Activated CD8-positive, alpha-beta memory T cell treated with anti-CD3 and anti-CD28 coated beads for 24 hours (primary cell): ENCODE data around the gene C2orf72.
"Not testable (repeated sequence)": the region's sequence is repeated elsewhere in the genome, so short reads cannot be mapped to it uniquely, and the experiment has no call there.

ENCODE experiments used
- DNase-seq: peaks from one replicate; pipeline ENCODE4 v3.0.0-alpha.2; 2020

Gene C2orf72

DNA sequence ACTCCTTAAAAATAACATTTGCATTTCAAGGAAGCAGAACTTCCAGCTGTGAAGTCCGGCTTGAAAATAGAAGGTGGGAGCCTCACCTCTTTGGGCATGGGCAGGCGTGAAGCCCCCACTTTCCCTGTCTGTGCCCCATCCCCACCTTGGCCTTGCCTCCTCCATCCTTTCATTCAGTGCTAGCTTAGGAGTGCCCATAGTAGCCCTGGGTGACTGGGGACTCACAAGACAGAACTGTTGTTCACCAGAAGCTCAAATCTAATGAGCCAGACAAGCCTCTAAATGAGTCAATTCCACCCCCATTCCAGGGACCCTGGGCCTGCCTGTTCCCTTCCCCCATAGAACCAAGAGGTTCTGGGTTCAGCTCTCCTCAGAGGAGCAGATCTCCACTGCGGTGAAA, 21.4 kb upstream of the C2orf72 start:
- DNase-seq = no peak

DNA sequence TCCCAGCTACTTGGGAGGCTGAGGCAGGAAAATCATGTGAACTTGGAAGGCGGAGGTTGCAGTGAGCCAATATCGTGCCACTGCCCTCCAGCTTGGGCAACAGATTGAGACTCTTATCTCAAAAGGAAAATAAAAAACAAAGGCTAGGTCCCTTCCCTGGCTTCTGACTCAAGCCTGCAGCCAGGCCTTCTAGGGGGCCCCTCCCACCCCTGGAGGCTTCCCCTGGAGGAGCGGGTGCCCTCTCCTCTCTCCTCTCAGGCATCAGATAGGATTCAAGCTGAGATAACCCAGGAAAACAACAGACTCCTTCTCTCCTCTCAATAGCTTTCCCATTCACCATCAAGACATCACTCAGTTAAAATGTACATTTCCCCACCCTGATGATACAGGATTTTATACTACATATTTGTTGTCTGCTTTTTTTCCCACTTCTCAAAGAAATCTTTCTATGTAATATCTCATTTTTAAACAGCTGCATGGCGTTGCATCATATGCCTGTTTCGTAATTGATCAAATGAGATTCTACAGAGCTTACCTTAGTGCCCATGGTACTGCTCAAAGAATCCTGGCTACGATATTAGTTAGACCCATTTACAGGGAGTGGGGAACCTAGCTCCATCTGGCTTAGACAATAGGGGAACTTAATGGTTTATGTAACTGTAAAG, 20.6 kb upstream of the C2orf72 start:
- no peak for DNase-seq

DNA sequence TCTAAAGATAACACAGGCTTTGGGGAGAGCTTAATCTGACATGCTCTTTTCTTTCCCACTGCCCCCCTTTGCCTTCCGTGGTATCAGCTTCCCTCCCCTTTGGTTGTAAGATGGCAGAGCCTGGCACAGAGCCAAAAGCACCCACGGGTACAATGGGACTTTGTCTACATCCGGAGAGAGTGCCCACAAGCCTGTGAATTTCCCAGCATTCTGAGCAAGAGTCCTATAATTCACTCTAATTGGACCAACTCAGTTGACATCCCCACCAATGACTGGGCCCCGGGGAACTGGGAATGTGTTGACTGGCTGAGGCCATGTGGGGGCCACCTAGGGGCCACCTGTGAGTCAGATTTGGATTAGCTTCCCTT, 20.1 kb upstream of the C2orf72 start:
- DNase-seq = no peak

DNA sequence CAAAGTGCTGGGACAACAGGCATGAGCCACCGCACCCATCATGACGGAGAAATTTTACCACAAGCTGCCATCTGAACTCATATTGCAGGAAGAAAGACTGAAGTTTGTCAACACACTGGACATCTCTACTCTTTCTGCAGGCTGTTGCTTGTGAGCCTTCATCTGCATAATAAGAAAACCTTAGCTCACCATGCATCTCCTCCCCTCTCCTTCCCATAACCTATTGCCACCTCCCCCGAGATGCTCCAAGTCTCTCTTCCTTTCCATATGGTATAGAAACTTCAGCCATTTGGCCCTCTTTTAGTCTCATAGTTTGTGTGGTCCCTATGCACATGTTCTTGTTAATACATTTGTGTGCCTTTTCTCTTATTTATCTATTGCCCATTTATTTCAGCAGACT, 19.1 kb upstream of the C2orf72 start:
- DNase-seq = no peak

DNA sequence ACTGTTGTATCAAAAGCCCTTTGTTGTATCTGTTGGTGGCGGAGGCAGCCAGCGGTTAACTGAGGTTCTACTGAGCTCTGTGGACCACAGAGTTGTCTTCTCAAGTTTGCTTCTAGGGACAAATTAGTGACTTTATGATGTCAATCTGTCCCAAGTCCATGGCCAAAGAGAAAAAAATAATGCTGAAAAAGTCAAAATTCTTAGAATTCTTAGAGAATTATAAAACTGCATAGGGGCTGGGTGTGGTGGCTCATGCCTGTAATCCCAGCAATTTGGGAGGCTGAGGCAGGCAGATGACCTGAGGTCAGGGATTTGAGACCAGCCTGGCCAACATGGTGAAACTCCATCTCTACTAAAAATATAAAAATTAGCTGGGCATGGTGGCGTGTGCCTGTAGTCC, 12.3 kb upstream of the C2orf72 start:
- not testable (repeated sequence) for DNase-seq

DNA sequence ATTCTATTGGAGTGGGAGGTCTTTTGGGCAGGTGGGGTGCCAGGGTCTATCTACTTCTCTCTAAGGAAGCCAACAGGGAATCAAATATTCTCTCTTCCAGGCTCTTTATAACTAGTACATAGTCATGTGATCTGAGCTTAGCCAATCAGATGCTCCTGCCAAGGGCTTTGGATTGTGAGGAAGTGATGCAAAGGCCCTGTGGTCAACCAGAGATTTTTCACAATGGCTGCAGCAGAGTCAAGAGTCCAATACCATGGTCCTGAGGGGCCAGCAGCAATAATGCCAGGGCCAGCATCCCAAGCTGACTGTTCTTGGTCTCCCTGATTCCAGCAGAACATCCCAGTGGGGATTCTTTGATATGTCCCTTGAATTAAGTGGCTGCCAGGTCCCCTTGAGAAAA, 8.4 kb upstream of the C2orf72 start:
- no peak for DNase-seq

DNA sequence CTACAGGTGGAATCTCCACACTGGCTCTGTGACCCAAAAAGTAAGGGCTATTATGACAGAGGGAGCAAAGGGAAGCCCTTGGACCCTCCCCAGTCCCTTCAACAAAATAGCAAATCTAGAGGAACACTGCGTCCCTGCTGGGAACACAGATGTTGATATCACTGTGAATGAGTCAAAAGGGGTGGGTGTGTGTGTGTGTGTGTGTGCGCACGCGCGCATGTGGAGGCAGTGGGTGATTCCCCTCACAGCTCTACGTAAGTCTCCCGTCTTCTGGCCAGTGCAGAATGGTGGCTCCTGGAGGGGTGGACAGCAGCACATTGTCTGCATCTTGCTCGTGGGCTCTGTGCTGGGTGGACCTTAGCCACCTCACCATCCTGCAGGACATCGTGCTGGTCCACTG, 7.8 kb upstream of the C2orf72 start:
- DNase-seq = no peak

DNA sequence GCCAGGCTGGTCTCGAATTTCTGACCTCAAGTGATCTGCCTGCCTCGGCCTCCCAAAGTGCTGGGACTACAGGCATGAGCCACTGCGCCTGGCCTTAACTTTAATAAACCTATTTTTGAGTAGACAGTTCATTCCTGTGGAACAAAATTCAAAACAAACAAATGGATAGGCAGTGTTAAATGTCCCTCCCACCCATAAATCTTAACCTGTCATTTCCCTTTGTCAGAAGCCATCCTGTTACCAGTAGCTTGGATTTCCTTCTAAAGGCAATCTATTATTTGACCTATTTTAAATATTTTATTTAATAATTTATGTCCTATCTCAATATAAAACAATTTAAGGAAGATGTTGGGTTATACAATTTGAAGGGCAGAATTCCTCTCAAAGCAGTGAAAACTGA, 6.6 kb upstream of the C2orf72 start:
- no peak for DNase-seq

DNA sequence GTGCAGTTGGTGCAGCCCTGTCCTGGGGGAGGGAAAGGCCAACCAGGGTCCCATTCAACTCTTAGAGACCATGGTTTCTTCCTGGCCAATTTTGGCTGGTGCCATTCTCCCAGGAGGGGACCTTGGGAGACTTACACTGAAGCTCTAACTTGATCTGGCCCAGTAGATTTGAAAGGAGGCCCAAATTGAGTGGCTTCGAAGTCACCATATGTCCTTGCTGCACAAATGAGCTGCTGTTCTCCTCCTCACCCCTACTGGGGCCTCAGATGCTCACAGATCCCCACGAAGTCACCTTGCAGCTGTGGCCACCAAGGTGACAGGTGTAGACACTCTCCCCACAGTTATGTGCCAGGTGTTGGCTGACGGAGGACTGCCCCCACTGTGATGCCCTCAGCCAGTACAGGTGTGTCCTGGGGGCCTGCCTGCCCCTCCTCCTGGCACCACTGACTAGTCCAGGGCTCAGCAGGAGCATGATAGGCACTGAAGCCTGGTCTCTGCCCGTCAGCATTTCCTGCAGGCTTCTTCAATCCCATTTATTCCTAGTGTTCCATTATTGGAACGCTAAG, 4.7 kb upstream of the C2orf72 start:
- DNase-seq = no peak

DNA sequence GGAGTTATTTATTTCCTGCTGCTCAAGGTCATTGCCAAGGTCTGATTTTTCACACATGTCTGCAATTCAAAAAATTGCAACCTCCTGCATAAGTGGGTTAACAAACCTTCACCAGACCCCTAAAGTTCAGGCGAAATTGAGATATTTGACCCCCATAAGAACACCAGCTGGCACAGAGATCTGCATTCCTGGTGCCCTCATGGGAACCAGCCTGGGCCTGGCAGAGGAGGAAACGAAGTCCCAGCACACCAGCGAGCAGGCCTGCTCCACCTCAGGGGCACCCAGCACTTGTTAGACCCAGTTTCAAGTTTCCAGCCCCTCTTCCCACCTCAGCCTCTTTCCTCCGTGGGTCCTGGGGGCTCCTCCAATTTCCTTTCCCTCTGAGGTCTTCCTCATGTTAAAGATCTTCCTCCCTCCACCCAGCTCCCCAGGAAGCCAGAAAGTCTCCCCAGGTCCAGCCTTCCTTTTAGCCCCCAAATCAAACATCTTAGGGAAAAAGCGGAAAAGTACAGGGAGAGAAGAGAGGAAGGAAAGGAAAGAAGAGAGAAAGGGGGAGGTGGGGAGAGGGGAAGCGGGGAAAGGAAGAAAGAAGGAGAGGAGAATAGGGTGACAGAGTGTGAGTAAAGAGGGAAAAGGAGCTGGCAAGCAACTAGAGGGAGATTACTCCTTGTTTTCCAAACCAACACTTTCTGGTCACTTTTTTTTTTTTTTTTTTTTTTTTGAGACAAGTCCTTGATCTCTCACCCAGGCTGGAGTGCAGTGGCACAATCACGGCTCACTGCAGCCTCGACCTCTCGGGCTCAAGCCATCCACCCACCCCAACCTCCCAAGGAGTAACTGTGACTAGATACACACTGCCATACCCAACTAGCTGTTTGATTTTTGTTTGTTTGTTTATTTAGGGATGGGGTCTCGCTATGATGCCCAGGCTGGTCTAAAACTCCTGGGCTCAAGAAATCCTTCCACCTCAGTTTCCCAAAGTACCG, 3.9 kb upstream of the C2orf72 start:
- no peak for DNase-seq

DNA sequence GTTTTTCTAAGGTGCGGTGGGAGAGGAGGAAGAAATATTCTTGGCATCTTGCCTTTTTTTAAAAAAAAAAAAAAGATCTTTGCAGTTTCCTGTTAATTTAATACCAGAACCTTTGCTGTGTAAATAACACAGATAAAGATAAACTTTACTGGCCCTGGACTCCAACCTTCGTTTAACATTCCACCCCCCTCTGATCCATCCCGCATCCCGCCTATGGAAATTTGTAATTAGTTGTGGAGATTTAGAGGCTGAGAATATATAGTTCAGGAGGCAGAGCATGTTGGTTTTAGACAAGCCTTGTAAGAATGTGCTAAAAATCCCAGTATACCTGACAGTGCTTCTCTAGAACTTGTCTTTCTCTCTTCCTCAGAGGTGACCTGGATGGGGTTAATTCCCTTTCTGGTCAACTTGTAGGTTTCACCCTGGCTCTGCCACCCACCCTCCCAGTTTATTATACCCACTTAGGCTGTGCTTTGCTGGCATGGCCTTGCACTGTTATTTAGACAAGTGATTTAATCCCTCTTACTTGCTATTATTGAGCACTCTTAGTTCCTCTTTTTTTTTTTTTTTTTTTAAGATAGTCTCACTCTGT, 2.9 kb upstream of the C2orf72 start:
- no peak for DNase-seq

DNA sequence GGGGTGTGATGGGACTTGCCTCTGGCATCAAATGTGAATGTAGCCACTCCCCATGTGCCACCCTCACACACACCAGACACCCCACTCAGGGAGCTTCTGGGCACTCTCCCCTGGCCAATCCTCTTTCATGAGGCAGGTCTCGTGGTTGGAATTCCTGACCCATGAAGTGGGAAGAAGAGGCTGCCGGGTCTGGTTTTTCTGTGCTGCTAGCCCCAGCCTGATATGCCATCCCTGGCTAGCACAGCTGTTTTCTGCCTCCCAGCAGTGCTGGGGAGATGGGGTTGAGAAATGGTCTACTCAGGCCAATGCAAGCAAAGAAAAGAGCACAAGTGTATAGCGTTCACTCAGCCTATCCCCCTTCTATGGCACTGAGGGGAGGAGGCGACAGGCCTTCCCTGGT, 1.2 kb upstream of the C2orf72 start:
- no peak for DNase-seq

DNA sequence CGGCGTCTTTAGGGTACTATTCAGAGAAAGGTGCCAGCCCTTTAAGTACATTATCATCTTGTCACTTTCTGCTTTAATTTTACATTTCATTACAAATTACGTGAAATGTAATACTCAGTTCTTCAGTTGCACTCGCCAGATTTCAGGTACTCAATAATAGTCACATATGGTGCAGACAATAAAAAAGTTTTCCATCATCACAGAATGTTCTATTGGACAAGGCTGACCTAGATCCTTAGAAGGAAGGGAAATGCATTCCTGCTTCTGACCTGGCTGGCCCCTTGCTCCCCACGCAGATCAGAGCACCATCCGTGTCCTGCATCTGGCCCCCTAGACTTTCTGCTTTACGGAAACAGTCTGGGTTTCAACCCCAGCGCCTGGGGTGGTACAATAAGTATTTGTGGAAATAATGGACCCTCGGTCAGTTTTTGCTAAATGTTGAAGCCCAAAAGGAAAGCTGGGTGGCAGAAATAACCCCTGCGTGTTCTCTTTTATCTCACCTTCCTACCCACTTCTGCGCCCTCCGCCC, 681 bp upstream of the C2orf72 start:
- DNase-seq = no peak

DNA sequence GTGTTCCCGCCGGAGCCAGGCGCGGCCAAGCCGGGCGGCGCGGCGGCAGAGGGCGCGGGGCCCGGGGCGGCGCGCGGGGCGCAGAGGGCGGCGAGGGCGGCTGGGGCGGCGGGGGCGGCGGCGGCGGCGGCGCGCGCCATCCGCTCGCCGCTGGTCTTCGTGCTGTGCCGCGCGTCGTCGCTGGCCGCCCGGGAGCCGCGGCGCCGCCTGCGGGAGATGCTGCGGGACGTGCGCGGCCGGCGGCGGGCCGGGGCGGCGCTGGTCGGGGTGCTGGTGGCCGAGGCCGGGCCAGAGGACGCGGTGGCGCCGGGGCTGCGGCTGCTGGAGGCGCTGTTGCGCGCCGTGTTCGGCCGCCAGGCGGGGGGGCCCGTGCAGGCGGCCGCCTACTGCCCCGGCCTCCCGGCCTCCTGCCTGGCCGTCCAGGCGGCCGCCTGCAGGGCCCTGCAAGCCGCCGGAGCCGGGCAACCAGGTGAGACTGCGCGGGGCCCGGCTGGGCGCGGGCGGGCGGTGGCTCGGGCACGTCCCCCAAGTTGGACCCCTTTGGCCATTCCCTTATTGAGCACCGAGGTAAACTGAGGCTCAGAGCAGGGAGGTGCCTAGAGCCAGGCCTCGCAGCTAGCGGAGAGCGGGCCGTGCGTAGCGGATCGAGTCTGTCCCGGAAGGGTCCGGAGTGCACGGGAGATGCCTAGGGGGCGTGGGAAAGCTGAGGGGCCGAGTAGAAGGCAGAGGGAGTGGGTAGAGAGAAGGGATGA, 584 bp downstream of the C2orf72 start:
- no peak for DNase-seq

DNA sequence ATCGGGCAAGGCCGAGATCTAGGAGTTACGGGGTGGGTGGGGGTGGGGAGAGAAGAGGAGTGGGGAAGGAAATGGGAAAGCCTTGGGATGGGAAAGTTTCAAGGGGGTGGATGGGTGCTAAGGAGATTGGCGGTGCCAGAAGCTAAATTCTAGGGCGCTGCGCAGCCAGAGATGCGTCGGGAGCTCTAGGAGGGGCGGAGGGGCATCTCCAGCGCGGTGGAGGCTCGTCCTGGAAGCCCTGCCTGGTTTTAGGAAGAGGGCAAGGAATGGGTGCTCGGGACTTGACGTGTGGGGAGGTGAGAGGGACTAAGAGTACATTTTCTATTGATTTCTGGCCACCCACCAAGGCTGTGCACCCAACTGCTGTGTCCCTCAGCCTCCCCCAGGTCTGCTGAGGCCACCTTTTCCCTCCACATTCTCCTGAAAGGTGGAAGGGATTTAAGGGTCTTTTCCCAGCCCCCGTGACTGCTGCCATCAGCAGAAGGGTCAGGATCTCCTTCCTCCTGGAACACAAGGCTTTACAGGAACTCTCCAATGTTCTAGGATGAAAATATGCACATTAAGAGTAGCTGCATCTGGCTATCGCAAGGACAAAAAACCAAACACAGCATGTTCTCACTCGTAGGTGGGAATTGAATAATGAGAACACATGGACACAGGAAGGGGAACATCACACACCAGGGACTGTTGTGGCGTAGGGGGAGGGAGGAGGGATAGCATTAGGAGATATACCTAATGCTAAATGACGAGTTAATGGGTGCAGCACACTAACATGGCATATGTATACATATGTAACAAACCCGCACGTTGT, 1.4 kb downstream of the C2orf72 start:
- DNase-seq = no peak

DNA sequence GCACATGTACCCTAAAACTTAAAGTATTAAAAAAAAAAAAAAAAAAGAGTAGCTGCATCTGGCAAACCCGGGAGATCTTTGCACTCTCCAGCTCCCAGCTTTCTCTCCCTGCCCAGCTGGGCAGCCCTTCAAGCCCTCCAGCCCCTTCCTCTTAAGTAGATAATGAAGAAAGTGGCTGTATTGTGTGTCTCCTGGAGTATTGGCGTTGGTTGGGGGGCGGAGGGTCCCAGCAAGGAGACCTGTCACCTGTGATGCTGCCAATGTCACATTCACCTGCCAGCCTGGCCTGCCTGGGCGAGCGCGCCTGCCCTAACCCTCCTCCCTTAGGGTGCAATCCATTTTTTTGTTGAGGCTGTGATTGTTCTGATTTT, 2.0 kb downstream of the C2orf72 start:
- DNase-seq = no peak

DNA sequence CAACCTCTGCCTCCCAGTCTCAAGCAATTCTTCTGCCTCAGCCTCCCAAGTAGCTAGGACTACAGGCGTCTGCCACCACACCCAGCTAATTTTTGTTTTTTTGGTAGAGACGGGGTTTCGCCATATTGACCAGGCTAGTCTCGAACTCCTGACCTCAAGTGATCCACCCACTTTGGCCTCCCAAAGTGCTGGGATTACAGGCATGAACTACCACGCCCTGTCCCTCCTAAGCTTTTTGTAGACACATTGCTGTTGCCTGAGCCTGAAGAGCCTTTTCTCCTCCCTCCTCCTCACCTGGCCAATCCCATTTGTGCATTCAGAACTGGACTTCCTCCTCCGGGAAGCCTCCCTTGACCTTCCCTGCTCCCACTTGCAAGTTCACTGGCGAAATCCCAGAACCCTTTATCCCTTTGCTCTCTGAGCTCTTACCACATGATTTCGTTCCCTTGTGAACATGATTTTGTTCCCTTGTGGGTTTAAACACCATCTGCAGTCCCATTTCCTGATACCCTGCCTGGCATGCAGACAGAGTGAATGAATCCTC, 2.6 kb downstream of the C2orf72 start:
- no peak for DNase-seq

DNA sequence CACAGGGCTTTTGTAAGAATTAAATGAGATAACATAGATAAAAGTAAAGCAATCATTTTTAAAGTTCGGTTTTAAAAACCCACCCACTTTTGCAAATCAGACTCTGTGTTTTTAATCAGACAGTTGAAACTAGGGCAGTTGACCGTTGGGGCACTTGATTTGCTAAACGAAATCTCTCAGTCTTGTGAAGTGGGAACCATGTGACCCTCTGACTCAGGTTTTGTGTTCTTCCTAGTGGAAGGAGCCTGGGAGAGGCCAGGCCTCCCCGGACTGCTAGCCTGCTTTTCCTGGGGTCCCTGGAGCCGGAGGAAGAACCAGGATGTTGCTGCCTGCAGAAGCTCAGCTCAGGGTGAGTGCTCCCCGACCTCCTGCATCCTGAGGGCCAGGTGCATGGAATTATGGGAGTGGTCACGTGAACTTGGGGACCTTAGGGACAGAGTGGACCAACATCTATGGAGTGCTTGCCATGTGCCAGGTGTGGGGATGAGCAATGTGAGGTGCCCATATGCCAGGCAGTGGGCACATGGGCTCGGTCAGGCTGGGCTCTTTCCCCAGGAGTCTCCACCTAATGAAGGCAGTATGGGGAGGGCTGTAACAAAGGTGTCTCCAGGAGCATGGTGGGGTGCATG, 3.9 kb downstream of the C2orf72 start:
- DNase-seq = no peak

DNA sequence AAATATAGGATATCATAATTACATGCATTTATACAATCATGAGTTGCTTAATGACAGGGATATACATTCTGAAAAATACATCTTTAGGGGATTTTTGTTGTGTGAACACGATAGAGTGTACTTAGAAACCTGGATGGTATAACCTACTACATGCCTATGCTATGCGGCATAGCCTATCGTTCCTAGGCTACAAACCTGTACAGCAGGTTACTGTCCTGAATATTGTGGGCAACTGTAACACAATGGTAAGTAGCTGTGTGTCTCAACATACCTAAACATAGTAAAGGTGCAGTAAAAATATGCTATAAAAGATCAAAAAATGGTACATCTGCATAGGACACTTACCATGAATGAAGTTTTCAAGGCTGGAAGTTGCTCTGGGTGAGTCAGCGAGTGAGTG, 6.5 kb downstream of the C2orf72 start:
- DNase-seq = no peak

DNA sequence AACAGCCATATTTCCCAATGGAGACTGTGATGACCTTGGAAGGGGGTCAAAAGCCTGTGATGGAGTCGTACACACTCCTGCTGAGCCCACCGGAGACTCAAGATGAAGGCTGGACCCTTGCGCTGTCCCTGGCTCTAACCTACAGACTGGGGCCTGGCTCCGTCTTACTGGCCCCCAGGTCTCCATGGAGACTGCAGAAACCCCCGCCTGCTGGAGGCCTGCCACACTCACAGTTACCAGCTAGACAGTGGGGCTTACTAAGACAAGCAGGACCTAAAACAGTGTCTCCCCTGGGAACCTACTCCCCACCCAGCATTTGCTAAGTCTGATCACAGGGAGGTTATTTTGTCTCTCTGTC, 9.6 kb downstream of the C2orf72 start:
- no peak for DNase-seq

DNA sequence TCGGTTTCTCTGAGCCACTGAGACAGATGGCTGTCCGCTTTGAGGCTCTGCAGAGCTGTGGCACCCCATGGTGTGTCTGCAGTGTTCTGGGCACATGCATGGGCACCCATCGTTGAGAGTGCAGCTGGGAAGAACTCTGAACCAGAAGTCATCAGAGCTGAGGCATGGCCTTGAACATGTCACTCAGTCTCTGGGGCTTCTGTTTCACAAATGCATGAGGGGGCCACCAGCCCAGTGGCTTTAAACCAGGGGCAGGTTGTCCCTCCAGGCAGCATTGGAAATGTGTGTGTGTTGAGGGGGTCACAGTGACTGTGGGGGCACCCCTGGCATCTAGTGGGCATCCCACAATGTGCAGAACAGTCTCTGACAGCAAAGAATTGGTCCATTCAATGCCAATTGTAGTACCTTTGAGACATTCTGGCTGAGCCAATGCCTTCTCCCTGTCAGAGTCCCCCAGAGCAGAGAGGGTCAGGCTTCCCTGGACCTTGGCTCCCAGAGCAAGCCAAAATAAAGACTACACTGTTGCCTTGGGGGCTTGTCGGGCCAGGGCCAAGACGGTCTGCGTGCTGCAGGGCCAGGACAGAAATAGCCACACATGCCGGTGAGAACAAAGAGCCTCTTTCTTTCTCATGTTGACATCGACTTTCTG, 10.1 kb downstream of the C2orf72 start:
- DNase-seq = no peak
